Activated naive CD8-positive, alpha-beta T cell treated with anti-CD3 and anti-CD28 coated beads, Interleukin-2, amount 50 U/mL, for 24 hours (primary cell): Measurements from ENCODE around the gene B3GAT1.

ENCODE experiments used
- ATAC-seq: fragments of 150-1000 bp; cut with Tn5 transposase; one replicate; pipeline ENCODE4 v1.10.0; 2021
- DNase-seq: peaks from one replicate; pipeline ENCODE4 v3.0.0; 2021
- H3K27ac Mint-ChIP-seq: one replicate; pipeline ENCODE4 v1.8.0; 2021; ENCODE audit warnings: mild to moderate bottlenecking, mixed read lengths
- H3K27me3 Mint-ChIP-seq: one replicate; pipeline ENCODE4 v1.8.0; 2021; ENCODE audit warnings: mixed read lengths
- H3K36me3 Mint-ChIP-seq: one replicate; pipeline ENCODE4 v1.8.0; 2021; ENCODE audit warnings: low read depth, mixed read lengths
- H3K4me1 Mint-ChIP-seq: one replicate; pipeline ENCODE4 v1.8.0; 2021; ENCODE audit warnings: mixed read lengths
- H3K4me3 Mint-ChIP-seq: one replicate; pipeline ENCODE4 v1.8.0; 2021; ENCODE audit warnings: mild to moderate bottlenecking, moderate library complexity, mixed read lengths
- H3K9me3 Mint-ChIP-seq: one replicate; pipeline ENCODE4 v1.8.0; 2021; ENCODE audit warnings: mixed read lengths

B3GAT1 gene

GRCh38 chr11:134407923-134408322 is 4.1 kb downstream of the B3GAT1 start:
- Mint-ChIP-seq H3K4me3 (no peak overlapping the region), H3K27me3 (peaks cover 32% of the 10 kb centered on the region), H3K4me1 (peaks cover 1% of the 10 kb centered on the region), H3K9me3 (no peaks in the 10 kb centered on the region), H3K36me3 (no peaks in the 10 kb centered on the region), H3K27ac (no peak overlapping the region)
- ATAC-seq (no peak), DNase-seq (no peak)

DNA sequence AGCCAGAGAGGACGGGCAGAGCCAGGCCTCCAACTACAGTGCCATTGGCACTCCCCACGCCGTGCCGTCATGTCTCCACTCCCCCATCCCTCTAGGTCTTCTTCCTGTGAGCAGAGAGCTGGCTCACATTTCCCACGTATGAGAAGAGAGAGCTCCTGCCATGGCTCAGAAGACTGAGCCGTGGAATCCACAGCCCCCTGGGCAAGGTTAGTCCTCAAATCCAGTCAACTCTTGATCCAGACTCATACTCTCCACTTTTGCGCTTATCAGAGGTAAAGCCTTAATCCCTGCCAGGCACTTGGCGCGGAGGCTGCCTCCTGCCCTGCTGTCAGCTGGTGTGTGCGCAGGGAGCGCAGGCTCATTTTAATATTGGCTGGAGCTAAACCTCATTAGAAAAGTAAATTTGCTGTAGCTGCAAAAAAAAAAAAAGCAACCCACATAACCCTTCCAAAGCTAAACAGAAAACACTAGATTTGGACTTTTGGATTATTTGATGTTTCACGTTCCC is 4.7 kb downstream of the B3GAT1 start:
- H3K4me3 Mint-ChIP-seq: no peak overlapping the region
- ATAC-seq: no peak
- no peaks in the 10 kb centered on the region for H3K9me3 Mint-ChIP-seq
- no peaks in the 10 kb centered on the region for H3K36me3 Mint-ChIP-seq
- no peaks in the 10 kb centered on the region for H3K4me1 Mint-ChIP-seq
- DNase-seq: no peak
- H3K27ac Mint-ChIP-seq: no peak overlapping the region
- peaks cover 30% of the 10 kb centered on the region for H3K27me3 Mint-ChIP-seq

- Mint-ChIP-seq H3K4me1 (no peaks in the 10 kb centered on the region), H3K4me3 (no peak overlapping the region), H3K9me3 (no peaks in the 10 kb centered on the region), H3K36me3 (no peaks in the 10 kb centered on the region), H3K27me3 (peaks cover 30% of the 10 kb centered on the region), H3K27ac (no peak overlapping the region)
- no peak for ATAC-seq
- no peak for DNase-seq
Observed at GRCh38 chr11:134406264-134407185, 5.5 kb downstream of the B3GAT1 start.

GRCh38 chr11:134405841-134406240 is 6.2 kb downstream of the B3GAT1 start:
- H3K27ac Mint-ChIP-seq: no peak overlapping the region
- peaks cover 26% of the 10 kb centered on the region for H3K27me3 Mint-ChIP-seq
- no peak overlapping the region for H3K4me3 Mint-ChIP-seq
- H3K36me3 Mint-ChIP-seq: no peaks in the 10 kb centered on the region
- H3K4me1 Mint-ChIP-seq: no peaks in the 10 kb centered on the region
- no peaks in the 10 kb centered on the region for H3K9me3 Mint-ChIP-seq
- DNase-seq (no peak), ATAC-seq (no peak)

- H3K9me3 Mint-ChIP-seq: no peaks in the 10 kb centered on the region
- H3K27ac Mint-ChIP-seq: no peak overlapping the region
- H3K27me3 Mint-ChIP-seq: peaks cover 24% of the 10 kb centered on the region
- H3K4me1 Mint-ChIP-seq: no peaks in the 10 kb centered on the region
- DNase-seq (no peak), ATAC-seq (no peak)
- no peak overlapping the region for H3K4me3 Mint-ChIP-seq
- H3K36me3 Mint-ChIP-seq: no peaks in the 10 kb centered on the region
Observed at GRCh38 chr11:134405436-134405835, 6.6 kb downstream of the B3GAT1 start.

GRCh38 chr11:134404575-134405341 is 7.3 kb downstream of the B3GAT1 start:
- Mint-ChIP-seq H3K36me3 (no peaks in the 10 kb centered on the region), H3K4me3 (no peak overlapping the region), H3K9me3 (no peaks in the 10 kb centered on the region), H3K27ac (no peak overlapping the region), H3K4me1 (no peaks in the 10 kb centered on the region), H3K27me3 (peaks cover 17% of the 10 kb centered on the region)
- no peak for ATAC-seq
- no peak for DNase-seq

- H3K4me3 Mint-ChIP-seq: no peak overlapping the region
- H3K27me3 Mint-ChIP-seq: peaks cover 15% of the 10 kb centered on the region
- no peaks in the 10 kb centered on the region for H3K36me3 Mint-ChIP-seq
Observed at GRCh38 chr11:134402910-134403309, 9.1 kb downstream of the B3GAT1 start.

GRCh38 chr11:134401825-134402809 is 9.9 kb downstream of the B3GAT1 start:
- ATAC-seq (peak; percentile 25), DNase-seq (no peak)
- no peak overlapping the region for H3K4me3 Mint-ChIP-seq
- H3K9me3 Mint-ChIP-seq: no peaks in the 10 kb centered on the region
- no peak overlapping the region for H3K27ac Mint-ChIP-seq
- H3K27me3 Mint-ChIP-seq: peaks cover 8% of the 10 kb centered on the region
- no peaks in the 10 kb centered on the region for H3K36me3 Mint-ChIP-seq
- H3K4me1 Mint-ChIP-seq: no peaks in the 10 kb centered on the region

More at GRCh38 chr11:134402910-134403309, 9.1 kb downstream of the B3GAT1 start:
- H3K4me1 Mint-ChIP-seq: no peaks in the 10 kb centered on the region
- no peak overlapping the region for H3K27ac Mint-ChIP-seq
- ATAC-seq (no peak), DNase-seq (no peak)
- no peaks in the 10 kb centered on the region for H3K9me3 Mint-ChIP-seq

DNA sequence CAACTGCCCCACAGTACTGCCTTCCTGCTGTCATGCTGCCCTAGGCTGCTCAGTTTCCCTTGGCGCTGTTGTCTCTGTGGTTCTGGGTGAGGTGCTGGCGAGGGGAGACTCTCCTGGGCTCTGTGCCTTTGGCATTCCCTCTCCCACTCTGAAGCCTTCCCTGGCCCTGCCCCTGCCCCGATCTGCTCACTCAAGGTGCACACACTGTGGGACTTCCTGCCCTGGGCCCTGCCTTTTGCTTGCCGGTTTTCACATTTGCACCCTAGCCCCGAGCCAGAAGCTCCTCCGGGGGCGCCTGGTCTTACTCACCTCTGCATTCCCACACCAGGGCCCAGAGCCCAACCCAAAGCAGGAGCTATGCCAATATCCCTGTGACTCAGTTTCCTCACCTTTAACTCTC is 12.0 kb downstream of the B3GAT1 start:
- Mint-ChIP-seq H3K9me3 (no peaks in the 10 kb centered on the region), H3K4me1 (no peaks in the 10 kb centered on the region), H3K27me3 (peaks cover 7% of the 10 kb centered on the region), H3K36me3 (no peaks in the 10 kb centered on the region), H3K27ac (no peak overlapping the region), H3K4me3 (no peak overlapping the region)
- DNase-seq: no peak
- no peak for ATAC-seq

- Mint-ChIP-seq H3K27ac (no peak overlapping the region), H3K27me3 (peaks cover 7% of the 10 kb centered on the region), H3K4me3 (no peak overlapping the region), H3K36me3 (no peaks in the 10 kb centered on the region), H3K4me1 (no peaks in the 10 kb centered on the region), H3K9me3 (no peaks in the 10 kb centered on the region)
- DNase-seq (no peak), ATAC-seq (no peak)
Observed at GRCh38 chr11:134399293-134399654, 12.8 kb downstream of the B3GAT1 start.

DNA sequence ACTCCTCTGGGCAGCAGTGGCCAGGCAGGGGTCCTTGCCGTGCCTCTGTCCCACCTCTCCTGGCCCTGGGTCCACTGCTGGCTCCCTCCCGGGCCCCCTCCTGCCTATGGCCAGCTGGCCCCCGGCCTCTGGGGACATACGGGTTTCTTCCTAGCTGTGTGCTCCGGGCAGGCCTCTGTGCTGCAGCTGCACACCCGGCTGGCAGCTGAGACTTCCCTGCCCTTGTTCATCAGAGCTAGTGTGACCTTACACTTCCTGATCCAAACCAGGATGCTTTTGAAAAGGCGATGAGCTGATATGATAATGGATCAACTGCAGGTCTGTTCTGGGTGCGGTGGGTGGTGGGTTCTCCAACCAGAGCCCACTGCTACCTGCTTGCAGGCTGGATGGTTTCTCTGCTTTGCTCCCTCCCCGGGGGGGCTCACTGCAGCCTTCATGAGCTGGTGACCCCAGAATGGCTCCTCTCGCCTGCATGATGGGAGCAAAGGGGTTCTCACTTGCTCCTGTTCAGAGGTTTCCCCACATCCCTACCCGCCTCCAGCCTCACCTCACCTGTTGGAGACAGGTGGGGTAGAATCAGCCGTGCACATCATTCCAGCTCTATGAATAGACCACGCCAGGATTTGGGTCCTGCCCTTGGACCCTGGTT is 13.3 kb downstream of the B3GAT1 start:
- no peak overlapping the region for H3K27ac Mint-ChIP-seq
- no peaks in the 10 kb centered on the region for H3K9me3 Mint-ChIP-seq
- H3K36me3 Mint-ChIP-seq: no peaks in the 10 kb centered on the region
- H3K4me3 Mint-ChIP-seq: no peak overlapping the region
- no peaks in the 10 kb centered on the region for H3K4me1 Mint-ChIP-seq
- H3K27me3 Mint-ChIP-seq: peaks cover 7% of the 10 kb centered on the region
- no peak for DNase-seq
- no peak for ATAC-seq

GRCh38 chr11:134398079-134398444 is 14.0 kb downstream of the B3GAT1 start:
- Mint-ChIP-seq H3K4me1 (no peaks in the 10 kb centered on the region), H3K4me3 (no peak overlapping the region), H3K36me3 (no peaks in the 10 kb centered on the region), H3K9me3 (no peaks in the 10 kb centered on the region), H3K27ac (no peak overlapping the region), H3K27me3 (peaks cover 11% of the 10 kb centered on the region)
- ATAC-seq (no peak), DNase-seq (no peak)

DNA sequence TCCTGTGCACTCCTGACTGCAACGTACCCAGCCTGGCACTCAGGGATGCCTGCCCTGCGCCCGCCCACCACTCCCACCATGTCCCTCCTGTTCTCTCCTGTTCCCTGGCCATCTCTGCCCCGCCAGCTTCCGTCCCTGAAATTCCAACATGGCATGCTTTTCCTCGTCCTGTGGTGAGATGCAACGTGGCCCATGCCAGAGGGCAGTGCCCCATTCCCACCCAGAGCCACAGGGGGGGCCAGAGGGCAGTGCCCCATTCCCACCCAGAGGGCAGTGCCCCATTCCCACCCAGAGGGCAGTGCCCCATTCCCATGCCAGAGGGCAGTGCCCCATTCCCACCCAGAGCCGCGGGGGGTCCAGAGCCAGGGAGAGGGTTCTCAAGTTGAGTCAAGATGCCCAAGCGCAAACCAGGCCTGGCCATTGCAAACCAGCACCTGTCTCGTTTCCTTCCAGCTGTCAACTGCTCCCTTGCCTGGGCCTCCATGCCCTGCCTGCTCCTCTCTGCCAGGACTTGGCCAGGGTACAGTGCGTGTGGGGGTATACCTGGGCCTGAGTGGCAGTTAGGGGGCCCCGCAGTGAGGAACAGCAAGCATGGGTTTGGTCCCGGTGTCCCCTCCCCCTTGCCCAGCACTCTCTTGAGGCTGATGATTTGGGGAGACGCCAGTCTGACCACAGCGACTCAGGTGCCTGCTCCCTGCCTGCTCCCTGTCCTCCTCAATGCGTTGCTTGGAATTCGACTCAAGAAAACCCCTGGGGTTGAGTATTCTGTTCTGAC is 14.6 kb downstream of the B3GAT1 start:
- Mint-ChIP-seq H3K36me3 (no peaks in the 10 kb centered on the region), H3K27ac (no peak overlapping the region), H3K4me1 (no peaks in the 10 kb centered on the region), H3K4me3 (no peak overlapping the region), H3K27me3 (peaks cover 11% of the 10 kb centered on the region), H3K9me3 (no peaks in the 10 kb centered on the region)
- ATAC-seq (no peak), DNase-seq (no peak)
